HG03103 (cell line): ENCODE measurements around the gene SRCAP.
"Not testable (repeated sequence)": the region's sequence is repeated elsewhere in the genome, so short reads cannot be mapped to it uniquely, and the experiment has no call there.

Source experiments
- ATAC-seq: cut with Tn5 transposase; IDR thresholded peaks from one replicate; pipeline ENCODE4 v1.9.1; 2021; ENCODE audit warnings: low read depth; ENCODE audit not compliant: unreplicated experiment

Gene SRCAP

DNA sequence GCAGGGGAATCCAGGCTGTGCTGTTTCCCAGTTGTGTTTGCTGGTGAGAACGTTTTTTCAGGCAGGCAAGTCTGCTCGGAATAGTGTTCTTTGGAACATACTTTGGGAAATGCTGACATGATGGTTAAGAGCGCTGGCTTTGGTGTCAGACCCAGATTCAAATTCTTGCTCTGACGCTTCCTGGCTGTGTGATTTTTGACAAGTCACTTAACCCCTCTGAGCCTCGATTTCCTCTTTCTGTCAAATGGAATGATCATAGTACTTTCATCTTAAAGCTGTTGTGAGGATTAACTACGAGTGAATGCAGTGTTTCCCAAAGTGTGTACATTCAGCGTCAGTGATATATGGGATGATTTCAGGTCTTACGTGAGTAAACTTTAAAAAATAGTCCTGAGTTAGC is 35.9 kb upstream of the SRCAP start:
- no peak for ATAC-seq

DNA sequence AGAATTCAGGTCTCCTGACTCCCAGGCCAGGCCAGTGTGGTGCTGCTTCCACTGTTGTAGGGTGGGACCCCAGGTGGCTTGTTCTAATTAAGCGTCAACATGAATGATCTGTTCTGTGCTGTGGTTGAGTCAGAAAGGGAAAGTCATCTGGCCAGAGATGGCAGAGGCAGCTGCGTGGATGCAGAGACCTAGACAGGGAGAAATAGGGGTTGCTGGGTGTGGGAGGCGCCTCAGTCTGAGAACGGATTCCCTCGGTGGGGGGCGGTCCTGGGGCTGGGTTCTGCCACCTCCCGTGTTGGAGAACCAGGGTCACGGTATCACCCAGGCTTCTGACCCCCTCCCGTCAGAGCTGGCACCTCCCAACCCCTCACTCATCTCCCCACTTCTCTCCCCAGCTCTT is 35.2 kb upstream of the SRCAP start:
- ATAC-seq = no peak

DNA sequence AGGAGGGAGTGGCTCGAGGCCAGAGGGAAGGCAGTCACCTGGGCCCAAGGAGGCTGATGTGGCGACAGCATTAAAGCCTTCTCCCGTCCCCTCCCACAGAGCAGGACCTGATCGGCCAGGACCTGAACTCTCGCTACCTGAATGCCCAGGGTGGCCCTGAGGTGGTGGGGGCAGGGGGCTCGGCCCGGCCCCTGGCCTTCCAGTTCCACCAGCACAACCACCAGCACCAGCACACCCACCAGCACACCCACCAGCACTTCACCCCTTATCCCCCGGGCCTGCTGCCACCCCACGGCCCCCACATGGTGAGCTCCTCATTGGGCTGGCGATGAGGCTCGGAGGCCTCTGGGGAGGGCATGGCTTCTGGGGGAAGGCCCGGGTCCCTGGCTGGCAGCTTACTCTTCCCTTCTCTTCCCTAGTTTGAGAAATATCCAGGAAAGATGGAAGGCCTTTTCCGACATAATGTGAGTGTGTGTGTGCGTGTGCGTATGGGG is 34.3 kb upstream of the SRCAP start:
- ATAC-seq = no peak

DNA sequence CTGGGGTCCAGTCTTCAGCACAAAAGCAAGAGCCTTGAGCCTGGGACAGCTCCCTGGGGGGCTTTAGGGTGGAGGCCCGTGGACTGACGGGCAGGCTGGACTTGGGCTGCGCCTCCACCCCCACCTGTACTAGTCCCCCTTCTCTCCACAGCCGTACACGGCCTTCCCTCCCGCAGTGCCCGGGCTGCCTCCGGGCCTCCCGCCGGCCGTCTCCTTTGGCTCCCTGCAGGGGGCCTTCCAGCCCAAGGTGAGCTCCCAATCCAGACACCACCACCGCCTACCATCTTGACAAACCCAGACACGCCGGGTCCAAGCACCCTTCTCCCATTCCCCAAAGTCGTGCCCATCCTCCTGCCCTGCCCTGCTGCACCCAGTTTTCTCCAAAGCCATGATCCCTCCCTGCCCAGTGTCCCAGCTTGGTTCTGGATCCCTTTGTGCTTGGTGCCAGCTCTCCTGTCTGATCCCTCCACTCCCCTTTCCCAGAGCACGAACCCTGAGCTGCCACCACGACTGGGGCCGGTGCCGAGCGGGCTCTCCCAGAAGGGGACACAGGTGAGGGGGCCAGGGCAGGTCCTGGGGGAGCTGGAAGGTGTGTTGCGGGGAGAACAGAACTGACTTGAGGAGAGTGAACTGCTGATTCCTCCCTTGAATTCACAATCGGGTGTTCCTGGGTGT is 33.7 kb upstream of the SRCAP start:
- ATAC-seq = no peak

DNA sequence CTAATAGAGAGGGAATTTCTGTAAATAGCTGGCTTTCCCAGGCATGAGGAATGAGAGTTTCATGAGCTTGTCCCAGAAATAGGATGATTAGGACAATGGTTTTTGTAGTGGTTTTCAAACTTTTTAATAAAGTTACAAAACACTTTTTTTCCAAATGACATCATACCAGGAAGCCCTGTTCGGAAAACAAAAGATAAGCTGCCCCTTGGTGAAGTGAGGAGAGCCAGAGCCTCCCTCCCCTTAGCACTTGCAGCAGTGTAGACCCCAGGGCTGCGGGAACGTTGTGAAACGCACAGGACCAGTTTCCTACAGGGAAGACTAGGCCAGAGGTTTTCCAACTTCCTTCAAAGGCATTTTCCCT is 33.2 kb upstream of the SRCAP start:
- ATAC-seq = no peak

GRCh38 chr16:30666681-30667080 is 32.3 kb upstream of the SRCAP start:
- ATAC-seq = no peak

DNA sequence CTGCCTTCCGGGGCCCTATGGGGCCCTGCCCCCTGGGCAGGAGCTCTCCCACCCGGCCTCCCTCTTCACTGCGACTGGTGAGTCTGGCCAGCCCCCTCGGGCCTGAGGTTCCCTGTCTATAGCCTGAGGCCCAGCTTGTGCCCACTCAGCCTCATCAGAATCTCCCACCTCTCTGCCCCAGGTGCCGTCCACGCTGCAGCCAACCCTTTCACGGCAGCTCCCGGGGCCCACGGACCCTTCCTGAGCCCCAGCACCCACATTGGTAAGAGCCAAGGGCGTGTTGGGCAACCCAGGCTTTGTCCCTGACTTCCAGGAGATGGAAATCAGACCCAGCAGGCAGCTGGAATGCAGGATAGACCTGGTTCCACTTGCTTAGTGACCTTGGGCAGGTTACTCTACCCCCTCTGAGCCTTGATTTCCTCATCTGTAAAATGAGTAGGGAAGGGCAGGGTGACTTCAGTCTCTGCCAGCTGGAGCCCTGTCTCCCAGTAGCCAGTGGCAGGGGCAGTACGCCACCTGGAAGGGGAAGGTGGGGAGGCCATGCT is 31.5 kb upstream of the SRCAP start:
- ATAC-seq = no peak

GRCh38 chr16:30668393-30668792 is 30.6 kb upstream of the SRCAP start:
- no peak for ATAC-seq

DNA sequence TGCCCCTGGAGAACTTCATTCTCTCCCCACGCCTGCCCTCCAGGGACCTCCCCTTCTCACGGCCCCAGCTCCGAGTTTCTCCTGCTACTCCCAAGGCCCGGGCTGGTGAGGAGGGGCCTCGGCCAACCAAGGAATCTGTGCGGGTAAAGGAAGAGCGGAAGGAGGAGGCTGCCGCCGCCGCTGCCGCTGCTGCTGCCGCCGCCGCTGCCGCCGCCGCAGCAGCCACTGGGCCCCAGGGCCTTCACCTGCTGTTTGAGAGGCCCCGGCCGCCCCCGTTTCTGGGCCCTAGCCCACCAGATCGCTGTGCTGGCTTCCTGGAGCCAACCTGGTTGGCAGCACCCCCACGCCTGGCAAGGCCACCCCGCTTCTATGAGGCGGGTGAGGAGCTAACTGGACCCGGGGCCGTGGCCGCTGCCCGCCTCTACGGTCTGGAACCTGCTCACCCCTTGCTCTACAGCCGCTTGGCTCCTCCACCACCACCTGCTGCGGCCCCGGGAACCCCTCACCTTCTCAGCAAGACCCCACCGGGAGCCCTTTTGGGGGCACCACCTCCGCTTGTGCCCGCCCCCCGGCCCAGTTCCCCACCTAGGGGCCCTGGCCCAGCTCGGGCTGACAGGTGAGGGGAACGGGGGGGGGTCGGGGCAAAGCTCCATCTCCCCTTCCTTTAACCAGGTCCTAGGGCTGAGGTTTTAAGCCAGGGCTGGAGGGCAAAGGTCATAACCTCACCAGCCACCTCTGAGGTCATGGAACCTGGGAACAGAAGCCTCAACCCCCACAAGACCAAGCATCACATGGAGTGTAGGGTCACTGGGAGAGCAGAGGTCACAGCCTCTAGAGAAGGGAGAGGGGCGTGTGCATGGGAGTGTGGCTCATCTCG is 29.7 kb upstream of the SRCAP start:
- ATAC-seq = no peak

DNA sequence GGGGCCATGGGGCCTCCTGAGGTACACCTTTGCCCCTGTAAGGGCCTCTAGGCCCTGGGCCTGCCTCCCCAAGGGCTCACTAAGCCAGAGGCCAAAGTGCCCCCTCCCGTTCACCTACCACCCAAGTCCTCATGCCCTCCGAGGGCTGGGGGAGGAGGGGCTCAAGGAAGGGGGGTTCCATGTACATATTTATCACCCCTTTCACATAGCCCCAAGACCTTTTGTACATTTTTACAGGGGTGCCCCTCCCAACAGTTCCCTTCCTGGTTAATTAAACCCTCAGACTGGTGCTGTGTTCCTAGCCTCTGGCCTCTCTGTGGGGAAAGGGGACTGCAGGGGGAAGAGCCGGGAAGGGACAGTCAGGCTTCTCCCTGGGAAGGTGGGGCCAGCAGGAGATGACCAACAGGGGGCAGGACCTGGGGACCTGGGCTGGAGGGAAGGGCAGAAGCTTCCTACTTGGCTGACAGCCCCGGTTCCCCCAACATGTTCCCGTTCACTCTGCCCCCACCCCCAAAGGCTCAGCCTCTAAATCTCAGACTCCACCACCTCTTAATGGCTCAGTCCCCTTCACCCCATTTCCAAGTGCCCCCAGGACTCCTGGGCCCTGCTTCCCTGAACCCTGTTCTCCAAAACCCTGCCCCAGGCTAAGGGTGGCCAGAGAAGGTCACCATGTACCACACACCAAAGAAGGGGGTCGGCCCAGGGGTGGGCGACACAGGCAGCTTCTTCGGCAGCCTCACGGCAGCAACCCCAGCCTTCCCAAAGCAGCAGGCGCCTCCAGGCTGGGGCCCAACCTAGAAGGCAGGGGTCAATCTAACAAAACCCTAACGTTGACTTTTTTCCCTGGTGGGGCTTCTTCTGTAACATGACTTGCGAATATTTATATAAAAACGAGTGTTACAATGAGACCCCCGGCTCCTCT is 28.8 kb upstream of the SRCAP start:
- ATAC-seq = no peak

DNA sequence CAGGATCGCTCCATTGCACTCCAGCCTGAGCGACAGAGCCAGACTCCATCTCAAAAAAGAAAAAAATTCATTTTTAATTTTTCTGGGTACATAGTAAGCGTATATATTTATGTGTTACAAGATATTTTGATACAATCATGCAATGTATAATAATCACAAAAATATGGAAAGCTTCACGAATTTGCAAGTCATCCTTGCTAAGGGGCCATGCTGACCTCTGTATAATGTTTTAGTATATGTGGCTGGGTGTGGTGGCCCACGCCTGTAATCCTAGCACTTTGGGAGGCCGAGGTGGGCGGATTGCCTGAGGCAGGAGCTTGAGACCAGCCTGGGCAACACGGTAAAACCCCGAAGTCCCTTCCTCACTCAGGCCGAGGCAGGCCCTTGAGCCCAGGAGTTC is 23.8 kb upstream of the SRCAP start:
- no peak for ATAC-seq

- no peak for ATAC-seq
Observed at GRCh38 chr16:30677931-30678585, 20.9 kb upstream of the SRCAP start.

- ATAC-seq = no peak
Observed at GRCh38 chr16:30678586-30678970, 20.4 kb upstream of the SRCAP start.

DNA sequence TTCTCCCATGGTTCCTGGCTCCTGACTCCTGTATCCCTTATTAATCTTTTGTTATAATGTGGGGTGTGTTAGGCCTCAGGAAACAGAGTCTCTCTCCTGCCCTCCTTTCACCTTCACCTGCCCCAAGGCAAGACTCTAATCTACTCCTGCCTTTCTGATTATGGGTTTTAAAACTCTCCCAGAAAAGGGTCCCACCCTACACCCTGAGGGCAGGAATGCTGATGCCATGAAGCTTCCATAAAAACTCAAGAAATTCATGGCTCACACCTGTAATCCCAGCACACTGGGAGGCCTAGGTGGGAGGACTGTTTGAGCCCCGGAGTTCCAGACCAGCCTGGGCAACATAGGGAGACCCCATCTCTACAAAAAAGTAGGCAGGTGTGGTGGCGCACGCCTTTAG is 18.6 kb upstream of the SRCAP start:
- no peak for ATAC-seq

DNA sequence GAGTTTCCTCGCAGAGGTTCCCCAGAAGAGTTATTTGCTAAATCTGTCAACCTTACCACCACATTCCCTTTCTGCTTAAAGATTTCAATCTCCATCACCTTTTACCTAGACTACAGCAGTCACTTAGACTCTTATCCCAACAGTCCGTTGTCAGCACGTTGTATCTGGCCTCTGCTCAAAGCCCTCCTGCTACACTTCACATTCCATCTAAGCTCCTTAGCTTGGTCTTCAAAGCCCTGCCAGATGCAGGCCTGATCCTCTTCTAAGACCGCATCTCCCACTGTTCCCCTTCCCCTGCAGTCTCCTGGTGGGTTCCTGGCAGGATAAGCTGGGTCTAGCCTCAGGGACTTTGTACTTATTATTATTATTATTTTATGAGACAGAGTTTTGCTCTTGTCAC is 10.3 kb upstream of the SRCAP start:
- no peak for ATAC-seq

GRCh38 chr16:30691907-30692306 is 7.1 kb upstream of the SRCAP start:
- no peak for ATAC-seq

GRCh38 chr16:30692396-30693064 is 6.4 kb upstream of the SRCAP start:
- ATAC-seq = no peak

GRCh38 chr16:30694926-30695693 is 3.9 kb upstream of the SRCAP start:
- no peak for ATAC-seq

- ATAC-seq = not testable (repeated sequence)
Observed at GRCh38 chr16:30696646-30697045, 2.3 kb upstream of the SRCAP start.
